Astrocyte of the cerebellum (primary cell): ENCODE data around the gene IGF1R.

Source experiments
- DNase-seq: peaks from one replicate; pipeline ENCODE4 v3.0.0-alpha.2; 2011; ENCODE audit warnings: low read depth
- H3K4me3 ChIP-seq: 2 replicates; pipeline ENCODE4 v1.5.1; 2011; ENCODE audit warnings: mild to moderate bottlenecking, low read depth, low read length, moderate library complexity
- CTCF ChIP-seq: IDR thresholded peaks from 2 replicates; pipeline ENCODE4 v1.5.1; 2012; ENCODE audit warnings: low read length, low read depth, moderate library complexity, mild to moderate bottlenecking; ENCODE audit errors: missing control alignments
- in situ Hi-C: cut with HindIII; loops from 2 replicates; pipeline ENCODE4 v1.10.0; 2017; ENCODE audit warnings: low sequenced_read_pairs

The IGF1R gene

GRCh38 chr15:98737159-98737558 is 88.8 kb downstream of the IGF1R start:
- in situ Hi-C loops, result no loop called here
- TF ChIP-seq CTCF, result no peak
- DNase-seq, result no peak
- no peak overlapping the region for H3K4me3 ChIP-seq

GRCh38 chr15:98737721-98738120 is 89.4 kb downstream of the IGF1R start:
- H3K4me3 ChIP-seq, result no peak overlapping the region
- no peak for TF ChIP-seq CTCF
- no peak for DNase-seq
- in situ Hi-C loops, result no loop called here

GRCh38 chr15:98738689-98739401 is 90.5 kb downstream of the IGF1R start:
- in situ Hi-C loops, result no loop called here

GRCh38 chr15:98740295-98740694 is 92.0 kb downstream of the IGF1R start:
- DNase-seq, result no peak
- no peak for TF ChIP-seq CTCF
- in situ Hi-C loops, result no loop called here
- H3K4me3 ChIP-seq, result no peak overlapping the region

More at GRCh38 chr15:98738689-98739401, 90.5 kb downstream of the IGF1R start:
- no peak for DNase-seq
- no peak overlapping the region for H3K4me3 ChIP-seq
- TF ChIP-seq CTCF, result no peak

GRCh38 chr15:98740963-98741362 is 92.6 kb downstream of the IGF1R start:
- H3K4me3 ChIP-seq, result no peak overlapping the region
- DNase-seq, result no peak
- in situ Hi-C loops, result no loop called here
- no peak for TF ChIP-seq CTCF

- TF ChIP-seq CTCF, result no peak
- no peak overlapping the region for H3K4me3 ChIP-seq
- in situ Hi-C loops, result no loop called here
- DNase-seq, result no peak
Measured at GRCh38 chr15:98743177-98743576, 94.8 kb downstream of the IGF1R start.
